Measurements from ENCODE around the gene FRMPD1.

FRMPD1 gene

DNA sequence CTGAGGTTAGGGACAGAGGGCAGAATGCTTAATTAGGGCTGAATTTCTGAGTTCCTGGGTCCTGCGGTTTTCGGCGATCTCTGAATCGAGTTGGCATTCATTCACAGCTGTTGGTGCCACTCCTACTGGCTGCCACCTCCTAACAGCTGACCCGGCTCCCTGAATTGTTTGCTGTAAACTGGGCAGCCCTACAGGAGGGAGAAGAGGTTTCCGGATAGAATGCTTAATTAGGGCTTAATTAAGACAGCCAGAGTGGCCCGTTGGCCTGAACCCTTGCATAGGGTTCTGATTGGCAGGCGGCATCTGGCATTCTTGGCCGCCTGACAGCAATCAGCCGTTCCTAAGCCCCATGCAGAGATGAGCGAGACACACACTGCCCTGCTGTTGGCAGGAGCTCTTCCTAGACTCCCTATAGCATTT is 25.7 kb downstream of the FRMPD1 start:
- Histone ChIP-seq H3F3A (ENCODE audit: insufficient read depth, low read length) (no peaks in the 10 kb centered on the region), H2AFZ (ENCODE audit: low read length) (no peak overlapping the region)
- no peak for DNase-seq

DNA sequence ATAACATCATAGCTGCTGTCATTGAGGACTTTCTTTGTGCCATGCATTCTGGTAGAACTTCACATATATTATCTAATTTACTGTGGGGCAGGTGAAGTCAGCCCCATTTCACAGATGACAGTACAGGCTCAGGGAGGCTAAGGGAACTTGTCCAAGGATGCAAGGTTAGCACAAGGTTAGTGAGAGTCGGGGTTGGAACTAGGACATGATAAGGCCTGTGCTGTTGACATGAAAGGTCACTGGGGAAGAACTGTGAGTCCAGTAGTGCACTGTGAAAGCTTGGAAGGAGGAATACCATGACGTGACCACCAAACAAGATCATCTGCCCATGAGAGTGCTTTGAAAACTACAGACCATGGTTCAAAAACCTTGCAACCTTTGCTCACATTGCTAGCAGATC is 26.7 kb downstream of the FRMPD1 start:
- TF ChIP-seq EZH2phosphoT487 (IDR thresholded peaks at IDR 0.05; ENCODE audit: low read length) = no peak
- no peak for TF ChIP-seq EZH2 (optimal IDR thresholded peaks at IDR 0.05; ENCODE audit: low read depth, low read length)
- TF ChIP-seq CTCF (IDR thresholded peaks at IDR 0.05; ENCODE audit: low read length) = no peak
- Histone ChIP-seq H4K20me1 (ENCODE audit: insufficient read depth, low read length) (no peaks in the 10 kb centered on the region), H3K27ac (ENCODE audit: low read length) (no peak overlapping the region), H2AFZ (ENCODE audit: low read length) (no peak overlapping the region), H3K79me2 (ENCODE audit: low read length) (no peaks in the 10 kb centered on the region), H3K9me3 (replicated peaks; ENCODE audit: insufficient read depth, low read length) (no peaks in the 10 kb centered on the region), H3F3A (ENCODE audit: insufficient read depth, low read length) (no peaks in the 10 kb centered on the region), H3K4me3 (ENCODE audit: low read length) (no peak overlapping the region), H3K27me3 (replicated peaks; ENCODE audit: insufficient read depth, low read length) (no peaks in the 10 kb centered on the region; the same call in 1 of the 2 replicates), H3K9ac (ENCODE audit: low read length) (no peak overlapping the region), H3K4me2 (ENCODE audit: low read depth, low read length) (no peak overlapping the region), H3K9me2 (replicated peaks; ENCODE audit: insufficient read depth, low read length) (no peaks in the 10 kb centered on the region), H3K4me1 (ENCODE audit: low read length) (no peaks in the 10 kb centered on the region), H3K36me3 (replicated peaks; ENCODE audit: insufficient read depth, low read length) (no peaks in the 10 kb centered on the region)
- no peak for DNase-seq

More for the DNA sequence above, 25.7 kb downstream of the FRMPD1 start:
- Histone ChIP-seq H3K79me2 (ENCODE audit: low read length) (no peaks in the 10 kb centered on the region), H3K36me3 (replicated peaks; ENCODE audit: insufficient read depth, low read length) (no peaks in the 10 kb centered on the region), H3K27ac (ENCODE audit: low read length) (no peak overlapping the region), H3K4me2 (ENCODE audit: low read depth, low read length) (no peak overlapping the region), H4K20me1 (ENCODE audit: insufficient read depth, low read length) (no peaks in the 10 kb centered on the region), H3K9ac (ENCODE audit: low read length) (no peak overlapping the region), H3K9me2 (replicated peaks; ENCODE audit: insufficient read depth, low read length) (no peaks in the 10 kb centered on the region), H3K4me3 (ENCODE audit: low read length) (no peak overlapping the region), H3K4me1 (ENCODE audit: low read length) (no peaks in the 10 kb centered on the region), H3K9me3 (replicated peaks; ENCODE audit: insufficient read depth, low read length) (no peaks in the 10 kb centered on the region), H3K27me3 (replicated peaks; ENCODE audit: insufficient read depth, low read length) (no peaks in the 10 kb centered on the region)
- TF ChIP-seq CTCF (IDR thresholded peaks at IDR 0.05; ENCODE audit: low read length) (no peak), EZH2phosphoT487 (IDR thresholded peaks at IDR 0.05; ENCODE audit: low read length) (no peak), EZH2 (optimal IDR thresholded peaks at IDR 0.05; ENCODE audit: low read depth, low read length) (no peak)

GRCh38 chr9:37678789-37679273 is 28.1 kb downstream of the FRMPD1 start:
- no peak for TF ChIP-seq EZH2 (optimal IDR thresholded peaks at IDR 0.05; ENCODE audit: low read depth, low read length)
- no peak for TF ChIP-seq CTCF (IDR thresholded peaks at IDR 0.05; ENCODE audit: low read length)
- TF ChIP-seq EZH2phosphoT487 (IDR thresholded peaks at IDR 0.05; ENCODE audit: low read length) = no peak
- DNase-seq = no peak
- H3K27me3 ChIP-seq (replicated peaks; ENCODE audit: insufficient read depth, low read length) = no peaks in the 10 kb centered on the region; the same call in 1 of the 2 replicates

More at GRCh38 chr9:37678789-37679273, 28.1 kb downstream of the FRMPD1 start:
- H3K27ac ChIP-seq (ENCODE audit: low read length) = no peak overlapping the region
- no peak overlapping the region for H3K4me3 ChIP-seq (ENCODE audit: low read length)
- no peaks in the 10 kb centered on the region for H4K20me1 ChIP-seq (ENCODE audit: insufficient read depth, low read length)
- no peaks in the 10 kb centered on the region for H3K9me3 ChIP-seq (replicated peaks; ENCODE audit: insufficient read depth, low read length)
- H3K79me2 ChIP-seq (ENCODE audit: low read length) = no peaks in the 10 kb centered on the region
- no peaks in the 10 kb centered on the region for H3K36me3 ChIP-seq (replicated peaks; ENCODE audit: insufficient read depth, low read length)
- H3K4me2 ChIP-seq (ENCODE audit: low read depth, low read length) = no peak overlapping the region
- H3K9ac ChIP-seq (ENCODE audit: low read length) = no peak overlapping the region
- H3F3A ChIP-seq (ENCODE audit: insufficient read depth, low read length) = no peaks in the 10 kb centered on the region
- no peak overlapping the region for H2AFZ ChIP-seq (ENCODE audit: low read length)
- H3K9me2 ChIP-seq (replicated peaks; ENCODE audit: insufficient read depth, low read length) = no peaks in the 10 kb centered on the region
- H3K4me1 ChIP-seq (ENCODE audit: low read length) = no peaks in the 10 kb centered on the region
